Measurements from ENCODE around the gene OTOS. TPM values are rescaled to one million over a fixed set of nuclear protein-coding genes. Genes with fewer than 3 reads are reported as not detected.

The OTOS gene
- total RNA-seq, 1 donor from 2014 or later = not detected

- no peak overlapping the region for H3K4me3 ChIP-seq
Measured at GRCh38 chr2:240163844-240164574, 23.6 kb upstream of the OTOS start.

GRCh38 chr2:240162939-240163714, 22.7 kb upstream of the OTOS start:
- ATAC-seq (no peak), DNase-seq (peak; percentile 34)
- no peak for TF ChIP-seq CTCF (IDR thresholded peaks at IDR 0.05)
- H3K27ac ChIP-seq = no peak overlapping the region
- intact Hi-C loops (cut with DNase I) = no loop called here
- H3K4me1 ChIP-seq = no peaks in the 10 kb centered on the region
- no peak overlapping the region for H3K4me3 ChIP-seq
- H3K27me3 ChIP-seq (ENCODE audit: low read depth) = peaks cover 11% of the 10 kb centered on the region
- H3K9me3 ChIP-seq = no peaks in the 10 kb centered on the region
- no peaks in the 10 kb centered on the region for H3K36me3 ChIP-seq

More at GRCh38 chr2:240163844-240164574, 23.6 kb upstream of the OTOS start:
- H3K9me3 ChIP-seq = no peaks in the 10 kb centered on the region
- no peak overlapping the region for H3K27ac ChIP-seq
- intact Hi-C loops (cut with DNase I) = no loop called here
- peaks cover 11% of the 10 kb centered on the region for H3K27me3 ChIP-seq (ENCODE audit: low read depth)
- no peak for TF ChIP-seq CTCF (IDR thresholded peaks at IDR 0.05)
- peak; percentile 14 for DNase-seq
- no peaks in the 10 kb centered on the region for H3K36me3 ChIP-seq
- H3K4me1 ChIP-seq = no peaks in the 10 kb centered on the region
- ATAC-seq = no peak

GRCh38 chr2:240162531-240162930, 22.1 kb upstream of the OTOS start:
- H3K27me3 ChIP-seq (ENCODE audit: low read depth) = peaks cover 11% of the 10 kb centered on the region
- ATAC-seq (no peak), DNase-seq (peak; percentile 20)
- H3K4me3 ChIP-seq = no peak overlapping the region
- no peaks in the 10 kb centered on the region for H3K9me3 ChIP-seq
- intact Hi-C loops (cut with DNase I) = no loop called here
- no peaks in the 10 kb centered on the region for H3K36me3 ChIP-seq
- no peaks in the 10 kb centered on the region for H3K4me1 ChIP-seq
- TF ChIP-seq CTCF (IDR thresholded peaks at IDR 0.05) = no peak
- no peak overlapping the region for H3K27ac ChIP-seq

- Histone ChIP-seq H3K27ac (no peak overlapping the region), H3K4me1 (no peaks in the 10 kb centered on the region), H3K4me3 (no peak overlapping the region), H3K27me3 (ENCODE audit: low read depth) (peaks cover 8% of the 10 kb centered on the region), H3K9me3 (no peaks in the 10 kb centered on the region), H3K36me3 (no peaks in the 10 kb centered on the region)
- intact Hi-C loops (cut with DNase I) = no loop called here
- DNase-seq = peak; percentile 13
- no peak for TF ChIP-seq CTCF (IDR thresholded peaks at IDR 0.05)
- no peak for ATAC-seq
Measured at GRCh38 chr2:240162032-240162431, 21.6 kb upstream of the OTOS start.

GRCh38 chr2:240161087-240161750, 20.8 kb upstream of the OTOS start:
- Histone ChIP-seq H3K36me3 (no peaks in the 10 kb centered on the region), H3K4me1 (no peaks in the 10 kb centered on the region), H3K27ac (no peak overlapping the region), H3K9me3 (no peaks in the 10 kb centered on the region), H3K27me3 (ENCODE audit: low read depth) (peaks cover under 1% of the 10 kb centered on the region), H3K4me3 (no peak overlapping the region)
- ATAC-seq = no peak
- no peak for TF ChIP-seq CTCF (IDR thresholded peaks at IDR 0.05)
- intact Hi-C loops (cut with DNase I) = no loop called here
- peak; percentile 38 for DNase-seq

Data from lower lobe of right lung (tissue), 2 donors.